HCEC 1CT (cell line): ENCODE results near the gene TKT.

Experiments used
- DNase-seq: peaks from one replicate; pipeline ENCODE4 v3.0.0-alpha.2; 2017

Gene TKT

GRCh38 chr3:53238886-53239285 is 16.9 kb downstream of the TKT start:
- DNase-seq: no peak

- DNase-seq: peak; percentile 93
Measured at GRCh38 chr3:53238051-53238850, 17.6 kb downstream of the TKT start.

- peak; percentile 88 for DNase-seq
Measured at GRCh38 chr3:53236112-53236841, 19.5 kb downstream of the TKT start.

- DNase-seq: no peak
Measured at GRCh38 chr3:53235545-53235944, 20.3 kb downstream of the TKT start.

GRCh38 chr3:53234841-53235232 is 21.0 kb downstream of the TKT start:
- DNase-seq: no peak

GRCh38 chr3:53234130-53234840 is 21.5 kb downstream of the TKT start:
- no peak for DNase-seq

GRCh38 chr3:53232641-53233377 is 23.0 kb downstream of the TKT start:
- DNase-seq: no peak

GRCh38 chr3:53231532-53232511 is 24.0 kb downstream of the TKT start:
- DNase-seq: no peak

GRCh38 chr3:53230789-53231188 is 25.0 kb downstream of the TKT start:
- no peak for DNase-seq

GRCh38 chr3:53230041-53230621 is 25.7 kb downstream of the TKT start:
- no peak for DNase-seq

GRCh38 chr3:53229606-53230005 is 26.2 kb downstream of the TKT start:
- DNase-seq: no peak

- no peak for DNase-seq
Measured at GRCh38 chr3:53229171-53229570, 26.7 kb downstream of the TKT start.

GRCh38 chr3:53227993-53228885 is 27.6 kb downstream of the TKT start:
- DNase-seq: no peak

- no peak for DNase-seq
Measured at GRCh38 chr3:53226841-53227407, 28.9 kb downstream of the TKT start.

- no peak for DNase-seq
Measured at GRCh38 chr3:53226142-53226840, 29.5 kb downstream of the TKT start.

- DNase-seq: no peak
Measured at GRCh38 chr3:53225651-53226050, 30.2 kb downstream of the TKT start.

- DNase-seq: no peak
Measured at GRCh38 chr3:53225181-53225580, 30.6 kb downstream of the TKT start.

GRCh38 chr3:53224536-53224935 is 31.3 kb downstream of the TKT start:
- DNase-seq: no peak

GRCh38 chr3:53224026-53224425 is 31.8 kb downstream of the TKT start:
- DNase-seq: no peak
